SHP77 (cell line): ENCODE results near the gene STK35.
"Not testable (repeated sequence)": the region's sequence is repeated elsewhere in the genome, so short reads cannot be mapped to it uniquely, and the experiment has no call there.

Source experiments
- DNase-seq, 2 experiments: peaks; one replicate each; lab custom pipeline; 2025; lab: John Stamatoyannopoulos, UW

Gene STK35

GRCh38 chr20:2156666-2157624 lies 55.3 kb downstream of the STK35 start:
- no peak for DNase-seq

GRCh38 chr20:2162125-2162822 lies 60.6 kb downstream of the STK35 start:
- DNase-seq = no peak

GRCh38 chr20:2162823-2163166 lies 61.2 kb downstream of the STK35 start:
- no peak for DNase-seq

GRCh38 chr20:2163312-2163711 lies 61.7 kb downstream of the STK35 start:
- no peak for DNase-seq

GRCh38 chr20:2163757-2164156 lies 62.1 kb downstream of the STK35 start:
- DNase-seq = no peak

GRCh38 chr20:2164421-2164820 lies 62.8 kb downstream of the STK35 start:
- no peak for DNase-seq

- DNase-seq = no peak
Observed at GRCh38 chr20:2164966-2165365, 63.3 kb downstream of the STK35 start.

- DNase-seq = no peak
Observed at GRCh38 chr20:2165871-2166270, 64.2 kb downstream of the STK35 start.

- no peak for DNase-seq
Observed at GRCh38 chr20:2167112-2167511, 65.5 kb downstream of the STK35 start.

- no peak for DNase-seq
Observed at GRCh38 chr20:2168946-2169345, 67.3 kb downstream of the STK35 start.

GRCh38 chr20:2169456-2170088 lies 67.9 kb downstream of the STK35 start:
- no peak for DNase-seq

GRCh38 chr20:2170404-2170803 lies 68.8 kb downstream of the STK35 start:
- no peak for DNase-seq

GRCh38 chr20:2171266-2171790 lies 69.7 kb downstream of the STK35 start:
- DNase-seq = no peak

GRCh38 chr20:2171840-2172239 lies 70.2 kb downstream of the STK35 start:
- DNase-seq = not testable (repeated sequence)

- peak; percentile 14 to 60 for DNase-seq
Observed at GRCh38 chr20:2172305-2173175, 70.9 kb downstream of the STK35 start.

- DNase-seq = no peak
Observed at GRCh38 chr20:2173186-2173585, 71.6 kb downstream of the STK35 start.

- DNase-seq = no peak
Observed at GRCh38 chr20:2174067-2174466, 72.4 kb downstream of the STK35 start.

- DNase-seq = no peak
Observed at GRCh38 chr20:2176946-2177345, 75.3 kb downstream of the STK35 start.

GRCh38 chr20:2178318-2179232 lies 76.9 kb downstream of the STK35 start:
- DNase-seq = no peak

- no peak for DNase-seq
Observed at GRCh38 chr20:2179233-2179580, 77.6 kb downstream of the STK35 start.

- no peak for DNase-seq
Observed at GRCh38 chr20:2179949-2180348, 78.3 kb downstream of the STK35 start.
